Measurements from ENCODE around the gene NFYC.

Gene NFYC

DNA sequence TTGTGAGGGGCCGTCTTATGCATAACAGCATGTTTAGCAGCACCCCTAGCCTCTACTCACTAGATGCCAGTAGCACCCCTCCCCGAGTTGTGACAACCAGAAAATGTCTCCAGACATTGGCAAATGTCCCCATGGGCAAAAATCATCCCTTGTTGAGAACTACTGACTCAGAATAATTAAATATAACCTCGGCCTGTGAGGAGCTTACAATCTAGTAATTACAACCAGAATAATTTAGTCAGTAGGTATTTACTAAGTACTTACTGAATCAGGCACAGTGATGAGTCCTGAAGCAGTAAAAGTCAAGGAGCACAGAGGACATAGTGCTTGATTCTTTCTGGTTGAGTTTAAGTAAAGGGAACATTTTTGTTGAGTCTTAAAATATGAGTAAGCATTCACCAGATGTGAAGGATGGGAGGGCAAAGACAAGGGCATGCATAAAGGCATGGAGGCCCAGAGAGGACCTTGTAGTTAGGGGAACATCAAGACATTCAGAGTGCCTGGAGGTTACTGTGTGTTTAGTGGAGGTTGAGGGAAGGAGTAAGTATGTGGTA lies 48.0 kb downstream of the NFYC start:
- no peak for DNase-seq (ENCODE audit: low read depth)

DNA sequence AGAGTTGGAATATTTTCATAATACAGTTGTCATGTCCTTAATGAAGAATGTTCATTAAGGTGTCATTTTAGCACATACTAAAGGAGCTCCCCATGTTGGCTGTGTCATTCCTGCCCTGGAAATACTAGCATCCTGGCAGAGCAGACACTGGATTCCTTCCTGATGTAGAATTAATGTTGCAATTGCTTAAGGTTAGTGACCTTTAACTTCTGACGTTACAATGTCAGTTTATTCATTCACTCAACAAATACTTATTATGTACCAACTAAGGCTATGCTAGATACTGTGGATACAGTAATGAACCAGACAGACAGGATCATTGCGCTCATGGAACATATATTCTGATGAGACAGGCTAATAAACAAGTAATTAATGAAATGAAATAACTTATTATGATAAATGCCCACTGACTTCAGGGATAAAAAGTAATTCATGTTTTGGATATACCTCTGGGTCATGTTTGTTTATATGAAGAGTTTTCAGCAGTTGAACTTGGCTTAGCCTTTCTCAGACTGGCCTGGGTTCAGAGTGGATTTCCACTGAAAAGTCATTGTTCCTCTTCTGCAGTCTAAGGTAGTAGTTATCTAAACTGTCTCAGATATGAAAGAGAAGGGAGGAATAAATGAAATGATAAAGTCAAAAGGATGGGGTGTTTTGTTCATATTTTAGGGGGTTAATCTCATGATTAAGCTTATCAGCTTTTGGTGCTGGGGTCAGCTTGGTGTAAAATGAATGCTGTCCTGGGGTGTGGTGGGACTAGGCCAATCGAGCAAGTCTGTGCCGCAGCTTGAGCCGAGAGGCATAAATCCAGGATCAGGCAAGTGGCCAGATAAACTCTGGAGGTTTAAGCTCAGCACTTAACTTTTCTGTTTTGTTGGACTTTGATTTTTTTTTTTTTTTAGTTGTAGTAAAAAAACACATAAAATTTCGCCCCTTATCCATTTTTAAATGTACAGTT lies 48.8 kb downstream of the NFYC start:
- DNase-seq (ENCODE audit: low read depth): no peak

DNA sequence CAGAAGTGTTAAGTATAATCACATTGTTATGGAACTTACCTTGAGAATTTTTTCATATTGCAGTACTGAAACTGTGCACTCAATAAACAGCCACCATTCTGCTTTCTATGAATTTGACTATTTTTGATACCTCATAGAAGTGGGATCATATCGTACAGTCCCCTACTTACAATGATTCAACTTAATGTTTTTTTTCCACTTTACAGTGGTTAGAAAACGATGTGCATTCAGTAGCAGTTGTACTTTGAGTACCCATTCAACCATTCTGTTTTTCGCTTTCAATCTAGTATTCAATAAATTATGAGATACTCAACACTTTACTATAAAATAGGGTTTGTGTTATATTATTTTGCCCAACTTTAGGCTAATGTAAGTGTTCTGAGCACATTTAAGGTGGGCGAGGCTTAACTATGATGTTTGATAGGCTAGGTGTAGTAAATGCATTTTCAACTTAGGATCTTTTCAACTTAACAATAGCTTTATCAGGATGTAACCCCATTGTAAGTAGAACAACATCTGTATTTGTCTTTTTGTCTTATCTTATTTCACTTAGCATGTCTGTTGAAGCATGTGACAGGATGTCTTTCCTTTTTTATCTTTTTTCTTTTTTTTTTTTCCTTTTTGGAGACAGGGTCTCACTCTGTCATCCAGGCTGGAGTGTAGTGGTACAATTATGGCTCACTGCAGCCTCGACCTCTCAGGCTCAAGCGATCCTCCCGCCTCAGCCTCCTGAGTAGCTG lies 49.7 kb downstream of the NFYC start:
- DNase-seq (ENCODE audit: low read depth): no peak

DNA sequence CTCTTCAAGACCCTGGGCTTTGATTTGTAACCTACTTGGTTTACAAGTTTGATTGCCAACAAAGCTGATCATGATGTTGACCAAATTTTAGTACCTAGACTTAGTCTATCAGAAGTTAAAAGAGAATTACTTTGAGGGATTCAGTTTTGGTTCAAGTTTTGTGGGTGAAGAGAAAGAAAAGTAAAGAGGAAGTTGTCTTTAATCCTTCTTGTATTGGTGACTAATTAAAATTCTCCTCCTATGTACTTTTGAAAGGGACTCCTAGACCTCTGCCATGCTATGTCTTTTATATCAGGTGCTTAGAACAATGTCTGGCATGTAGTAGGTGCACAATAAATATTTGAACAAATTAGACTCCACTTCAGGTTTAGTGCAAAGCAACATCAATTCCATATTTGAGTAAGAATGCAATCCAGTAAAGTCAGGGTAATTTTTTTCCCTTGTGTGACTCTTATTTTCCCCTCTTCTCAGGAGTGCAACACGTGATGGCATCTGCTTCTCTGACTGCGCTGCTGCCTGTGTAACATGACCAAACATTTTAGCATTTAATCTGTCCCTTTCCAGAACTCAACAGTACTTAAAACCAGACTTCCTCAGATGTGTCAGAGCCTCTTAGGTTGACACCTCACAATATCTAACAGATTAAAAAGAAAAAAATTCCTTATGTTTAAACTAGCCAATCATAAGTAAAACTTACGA lies 51.0 kb downstream of the NFYC start:
- no peak for DNase-seq (ENCODE audit: low read depth)

DNA sequence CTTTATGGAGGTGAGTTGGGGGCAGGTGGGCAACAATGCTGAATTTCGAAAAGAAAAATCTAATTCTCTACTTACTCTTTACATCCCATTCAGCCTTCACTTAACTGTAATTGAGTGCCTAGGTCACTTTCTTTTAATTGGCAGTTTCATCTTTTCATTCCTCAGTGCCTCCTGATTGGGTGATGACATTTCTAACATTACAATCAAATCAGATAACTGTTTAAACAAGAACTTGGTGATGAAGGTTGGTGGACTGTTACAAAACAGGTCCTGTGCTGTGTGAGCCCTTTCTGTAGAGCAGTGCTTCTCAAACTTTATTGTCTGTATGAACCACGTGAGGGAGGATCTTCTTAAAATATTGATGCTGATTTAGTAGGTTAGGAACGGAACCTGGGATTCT lies 51.9 kb downstream of the NFYC start:
- DNase-seq (ENCODE audit: low read depth): no peak

DNA sequence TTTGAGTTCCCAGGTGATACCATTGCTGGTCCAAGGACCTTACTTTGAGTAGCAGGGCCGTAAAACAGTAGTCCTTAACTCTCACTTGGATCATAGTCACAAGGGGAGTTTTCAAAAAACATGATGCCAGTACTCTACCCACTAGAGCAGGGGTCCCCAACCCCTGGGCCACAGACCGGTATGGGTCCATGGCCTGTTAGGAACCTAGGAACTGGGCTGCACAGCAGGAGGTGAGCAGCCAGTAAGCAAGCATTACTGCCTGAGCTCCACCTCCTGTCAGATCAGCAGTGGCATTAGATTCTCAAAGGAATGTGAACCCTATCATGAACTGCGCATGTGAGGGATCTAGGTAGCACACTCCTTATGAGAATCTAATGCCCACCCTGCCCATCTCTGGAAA lies 52.4 kb downstream of the NFYC start:
- DNase-seq (ENCODE audit: low read depth): no peak

DNA sequence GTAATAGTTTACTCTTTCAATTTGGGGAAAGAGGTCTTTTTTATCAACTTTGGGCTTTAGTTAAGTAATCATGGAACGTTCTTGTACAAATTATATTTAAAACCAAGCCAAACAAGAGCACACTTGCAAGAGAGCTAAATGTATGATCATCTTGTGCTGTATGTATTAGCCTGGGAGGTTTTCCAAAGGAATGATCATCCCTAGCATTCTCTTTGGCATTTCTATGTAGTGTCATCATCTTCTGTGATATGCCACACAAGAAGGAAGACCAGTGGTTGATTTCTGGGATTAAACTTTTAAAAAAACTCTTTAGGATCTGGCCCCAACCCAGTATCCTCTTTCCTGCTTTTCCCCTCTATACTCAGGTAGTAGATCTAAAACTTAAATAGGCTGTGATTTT lies 53.7 kb downstream of the NFYC start:
- no peak for DNase-seq (ENCODE audit: low read depth)

DNA sequence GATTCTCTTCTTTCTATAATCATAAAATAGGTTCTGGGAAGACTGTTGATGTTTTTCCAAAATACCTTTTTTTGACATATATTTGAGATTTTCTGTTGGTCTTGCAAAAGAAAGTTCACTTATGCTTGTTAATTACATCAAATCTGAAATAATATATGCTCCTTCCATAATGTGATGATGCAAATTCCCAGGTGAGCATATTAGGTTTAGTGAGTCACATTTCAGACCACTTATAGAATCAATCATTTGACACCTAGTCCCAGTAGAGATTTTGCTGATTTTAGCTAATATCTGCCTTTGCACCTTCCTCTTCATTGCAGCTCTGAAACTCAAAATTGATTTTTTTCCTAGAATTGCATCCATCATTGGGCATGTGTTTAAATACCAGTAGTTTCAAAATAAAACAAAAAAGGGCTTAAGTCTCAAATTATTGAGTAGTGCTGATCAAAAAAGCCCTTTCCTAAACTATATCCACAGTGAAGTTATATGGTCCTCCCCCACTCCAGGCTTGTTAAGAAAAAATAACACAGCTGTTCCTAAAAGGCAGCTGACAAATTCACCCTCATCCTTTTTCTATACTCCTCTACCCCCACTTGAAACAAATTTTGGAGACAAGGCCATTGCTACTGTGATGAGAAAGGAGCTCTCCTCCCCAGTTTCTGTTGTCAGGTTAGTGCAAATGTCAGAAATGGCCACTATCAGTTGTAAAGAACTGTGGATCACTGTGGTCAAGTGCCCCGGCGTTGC lies 55.0 kb downstream of the NFYC start:
- DNase-seq (ENCODE audit: low read depth): no peak

DNA sequence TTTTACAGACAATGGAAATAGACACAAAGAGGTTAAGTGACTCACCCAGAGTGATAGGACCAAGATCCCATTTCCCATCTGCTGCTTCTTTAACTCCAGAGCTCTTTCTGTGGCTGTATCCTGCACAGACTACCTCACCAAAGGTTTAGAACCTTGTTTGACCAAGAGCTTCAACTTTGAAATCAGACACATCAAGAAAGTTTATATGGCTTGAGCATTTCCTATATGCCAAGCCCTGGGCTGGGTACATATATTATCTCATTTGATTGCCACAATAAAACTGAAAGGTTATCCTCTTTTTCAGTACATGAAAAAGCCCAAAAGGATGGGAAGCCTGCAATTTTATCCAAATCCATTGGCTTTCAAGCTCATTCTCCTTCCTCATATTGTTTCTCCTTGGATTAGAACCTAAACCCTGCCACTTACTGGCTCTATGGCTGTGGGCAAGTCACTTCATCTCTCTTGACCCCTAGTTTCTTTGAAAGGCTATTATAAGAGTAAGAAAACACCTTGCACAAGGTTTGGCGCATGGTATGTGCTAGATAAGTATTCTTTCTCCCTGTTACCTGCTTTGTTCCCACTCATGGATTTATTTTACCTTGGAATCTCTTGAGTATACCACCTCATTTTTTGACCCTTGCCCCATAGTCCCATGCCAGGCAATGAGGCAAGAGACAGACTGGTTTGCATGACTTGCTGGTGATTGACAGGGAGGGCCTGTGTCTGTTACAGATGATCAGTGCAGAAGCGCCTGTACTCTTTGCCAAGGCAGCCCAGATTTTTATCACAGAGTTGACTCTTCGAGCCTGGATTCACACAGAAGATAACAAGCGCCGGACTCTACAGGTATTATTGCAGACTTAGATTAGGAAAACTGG lies 57.6 kb downstream of the NFYC start:
- DNase-seq (ENCODE audit: low read depth): no peak

DNA sequence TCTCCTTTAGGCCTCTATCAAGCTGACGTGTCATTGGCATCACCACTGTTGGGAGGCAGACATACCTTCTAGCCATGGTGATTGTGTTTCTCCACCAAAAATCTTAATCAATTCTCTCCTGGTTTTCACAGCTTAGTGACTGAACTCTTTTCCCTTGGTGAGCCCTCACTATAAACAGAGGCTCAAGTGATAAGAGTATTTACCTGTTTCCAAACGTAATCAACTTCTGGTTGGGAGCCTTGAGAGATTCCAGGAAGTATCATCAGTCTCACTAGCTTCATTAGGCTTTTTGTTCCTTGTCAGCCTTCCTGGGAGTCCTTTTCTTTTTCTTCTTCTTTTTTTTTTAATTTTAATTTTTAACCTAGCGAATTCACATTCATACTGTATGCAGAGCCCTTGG lies 58.3 kb downstream of the NFYC start:
- no peak for DNase-seq (ENCODE audit: low read depth)

DNA sequence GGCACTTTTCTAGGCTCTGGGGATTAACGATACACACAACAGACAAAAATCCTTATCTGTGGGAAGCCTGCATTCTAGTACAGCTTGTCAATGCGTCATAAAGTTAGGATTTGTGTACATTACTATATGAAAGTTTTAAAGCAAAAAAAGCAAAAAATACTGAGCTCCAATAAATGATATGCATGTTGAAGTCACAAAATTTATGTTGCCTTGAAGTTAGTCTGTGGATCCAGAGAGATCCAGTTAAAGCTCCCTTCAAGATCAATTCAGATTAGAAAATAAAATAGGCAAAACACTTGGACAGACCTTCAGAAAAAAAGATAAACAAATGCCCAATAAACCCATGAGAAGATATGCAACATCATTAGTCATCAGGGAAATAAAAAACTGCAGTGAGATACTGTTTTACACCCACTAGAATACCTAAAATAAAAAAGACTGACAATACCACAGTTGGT lies 59.0 kb downstream of the NFYC start:
- DNase-seq (ENCODE audit: low read depth): no peak

DNA sequence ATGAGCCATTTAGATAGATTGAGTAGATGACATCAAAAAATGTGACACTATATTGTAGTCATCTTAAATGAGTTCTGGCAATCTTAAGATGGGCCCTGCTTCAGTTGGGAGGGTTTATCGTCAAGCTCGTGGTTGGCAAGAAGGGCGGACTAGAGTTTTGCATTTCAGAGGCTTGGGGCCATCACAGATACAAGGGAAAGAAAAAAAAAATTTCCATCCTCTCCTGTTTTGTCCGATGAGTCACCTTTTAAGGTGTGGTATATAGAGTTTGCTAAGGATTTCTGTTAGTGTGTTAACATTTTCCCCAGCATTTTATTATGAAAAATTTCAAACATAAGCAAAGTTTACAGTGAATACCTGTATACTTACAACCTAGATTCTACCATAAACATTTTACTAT lies 60.3 kb downstream of the NFYC start:
- no peak for DNase-seq (ENCODE audit: low read depth)

DNA sequence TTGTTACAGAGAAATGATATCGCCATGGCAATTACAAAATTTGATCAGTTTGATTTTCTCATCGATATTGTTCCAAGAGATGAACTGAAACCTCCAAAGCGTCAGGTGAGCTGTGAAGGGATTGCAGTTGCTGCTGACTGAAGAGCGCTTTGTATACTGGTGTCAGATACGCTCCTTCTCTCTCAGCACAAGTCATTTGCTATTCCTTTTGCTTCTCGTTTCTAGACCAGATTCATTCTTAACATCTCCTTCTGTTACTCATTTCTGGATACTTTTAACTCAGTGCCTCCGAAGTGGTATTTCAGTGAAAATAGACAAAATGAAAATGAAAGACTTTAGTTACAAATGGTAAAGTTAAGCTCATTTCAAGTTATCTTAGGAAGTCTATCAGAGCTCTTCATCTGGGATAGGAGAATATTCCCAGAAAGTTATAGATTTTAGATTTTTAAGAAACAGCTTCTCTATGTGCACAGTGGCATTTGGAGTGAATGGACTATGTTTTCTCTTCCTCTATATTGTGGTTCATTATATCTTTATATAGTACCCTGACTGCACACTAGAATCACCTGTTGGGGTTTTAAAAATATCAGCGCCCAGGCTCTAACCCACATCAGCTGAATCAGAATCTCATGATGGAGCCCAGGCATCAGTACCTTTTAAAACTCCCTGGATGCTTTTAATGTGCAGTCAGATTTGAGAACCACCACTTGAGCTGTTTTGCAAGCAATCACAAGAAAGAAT lies 61.8 kb downstream of the NFYC start:
- no peak for DNase-seq (ENCODE audit: low read depth)

DNA sequence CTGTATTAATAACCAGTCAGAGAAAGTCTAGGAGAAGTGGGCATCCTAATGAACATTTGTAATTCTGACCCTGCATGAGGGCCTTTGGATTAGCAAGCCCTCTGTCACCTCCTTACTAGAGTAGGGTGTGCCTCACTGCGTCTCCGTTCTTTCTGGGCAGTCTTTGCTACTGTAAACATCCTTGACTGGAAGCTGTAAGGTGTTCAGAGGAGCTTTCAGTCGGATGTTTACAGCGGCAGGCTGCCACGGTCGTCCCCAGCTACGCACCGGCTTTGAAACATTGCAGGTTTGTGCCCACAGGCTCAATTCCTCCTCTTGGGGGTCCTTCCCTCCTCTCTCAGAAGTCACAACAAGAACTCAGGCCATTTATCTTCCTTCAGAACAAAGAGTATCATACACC lies 62.7 kb downstream of the NFYC start:
- no peak for DNase-seq (ENCODE audit: low read depth)

DNA sequence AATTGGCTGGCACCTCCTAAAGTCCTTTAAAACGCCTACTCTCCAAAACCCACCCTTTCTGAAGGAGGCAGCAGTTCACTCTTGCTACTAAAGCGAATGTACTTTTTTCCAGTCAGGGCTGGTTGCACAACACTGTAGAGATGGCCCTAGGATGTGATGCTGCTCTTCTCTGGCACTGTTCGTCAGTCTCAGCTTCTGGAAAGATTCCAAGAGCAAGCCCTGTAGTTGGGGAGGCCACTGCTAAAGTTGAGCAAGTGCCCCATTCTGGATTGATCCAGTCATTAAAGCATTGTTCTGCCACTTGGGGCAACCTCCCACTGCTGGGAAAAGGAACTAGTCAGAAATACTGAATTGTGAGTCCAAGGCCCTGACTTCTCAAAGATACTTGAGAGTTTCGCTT lies 63.6 kb downstream of the NFYC start:
- DNase-seq (ENCODE audit: low read depth): no peak

DNA sequence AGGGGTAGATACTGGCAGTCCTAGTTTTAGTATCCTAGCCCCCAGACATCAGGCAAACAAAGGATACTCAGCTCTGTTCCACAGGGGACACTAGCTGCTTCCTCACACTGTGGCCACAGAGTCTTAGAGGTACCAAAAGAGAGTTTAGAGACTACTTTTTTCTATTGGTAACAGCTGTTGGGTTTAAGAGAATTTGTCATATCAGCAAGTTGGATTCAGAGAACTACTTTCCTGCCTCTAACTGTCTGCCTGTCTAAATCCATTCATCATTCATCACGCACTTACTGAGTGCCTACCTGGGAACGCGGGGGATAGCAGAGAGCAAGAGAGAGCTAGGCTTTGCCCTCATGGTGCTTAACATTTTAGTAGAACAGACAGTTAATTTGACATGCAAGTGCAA lies 65.0 kb downstream of the NFYC start:
- DNase-seq (ENCODE audit: low read depth): no peak

DNA sequence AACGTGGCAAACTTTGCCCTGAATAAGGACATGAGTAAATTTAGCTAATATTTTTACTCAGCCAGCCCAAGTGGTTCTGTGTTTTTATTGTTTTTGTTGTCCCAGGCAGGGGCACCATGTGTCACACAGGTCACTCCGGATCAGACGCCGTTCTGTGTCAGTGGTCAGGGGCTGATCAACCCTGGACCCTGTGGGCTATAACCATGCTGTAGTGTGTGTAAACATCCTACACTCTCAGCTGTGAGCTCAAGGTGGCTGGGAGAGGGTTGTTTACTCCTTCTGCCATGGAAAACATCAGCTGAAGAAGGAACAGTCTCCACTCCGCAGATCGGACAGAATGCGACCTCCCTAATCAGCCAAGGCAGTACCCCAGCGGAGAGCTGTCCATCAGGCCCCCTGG lies 65.6 kb downstream of the NFYC start:
- DNase-seq (ENCODE audit: low read depth): no peak

DNA sequence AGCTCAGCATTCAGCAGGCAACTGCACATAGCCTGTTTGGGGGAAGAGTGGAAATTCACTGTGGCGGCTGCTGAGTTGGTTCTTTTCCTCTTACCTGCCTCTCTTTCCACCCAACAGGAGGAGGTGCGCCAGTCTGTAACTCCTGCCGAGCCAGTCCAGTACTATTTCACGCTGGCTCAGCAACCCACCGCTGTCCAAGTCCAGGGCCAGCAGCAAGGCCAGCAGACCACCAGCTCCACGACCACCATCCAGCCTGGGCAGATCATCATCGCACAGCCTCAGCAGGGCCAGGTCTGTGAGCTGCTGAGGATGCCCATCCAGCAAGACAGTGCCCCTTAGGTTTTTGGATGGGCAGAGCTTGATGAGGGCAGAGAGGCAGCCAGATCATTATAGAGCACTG lies 66.5 kb downstream of the NFYC start:
- DNase-seq (ENCODE audit: low read depth): no peak

DNA sequence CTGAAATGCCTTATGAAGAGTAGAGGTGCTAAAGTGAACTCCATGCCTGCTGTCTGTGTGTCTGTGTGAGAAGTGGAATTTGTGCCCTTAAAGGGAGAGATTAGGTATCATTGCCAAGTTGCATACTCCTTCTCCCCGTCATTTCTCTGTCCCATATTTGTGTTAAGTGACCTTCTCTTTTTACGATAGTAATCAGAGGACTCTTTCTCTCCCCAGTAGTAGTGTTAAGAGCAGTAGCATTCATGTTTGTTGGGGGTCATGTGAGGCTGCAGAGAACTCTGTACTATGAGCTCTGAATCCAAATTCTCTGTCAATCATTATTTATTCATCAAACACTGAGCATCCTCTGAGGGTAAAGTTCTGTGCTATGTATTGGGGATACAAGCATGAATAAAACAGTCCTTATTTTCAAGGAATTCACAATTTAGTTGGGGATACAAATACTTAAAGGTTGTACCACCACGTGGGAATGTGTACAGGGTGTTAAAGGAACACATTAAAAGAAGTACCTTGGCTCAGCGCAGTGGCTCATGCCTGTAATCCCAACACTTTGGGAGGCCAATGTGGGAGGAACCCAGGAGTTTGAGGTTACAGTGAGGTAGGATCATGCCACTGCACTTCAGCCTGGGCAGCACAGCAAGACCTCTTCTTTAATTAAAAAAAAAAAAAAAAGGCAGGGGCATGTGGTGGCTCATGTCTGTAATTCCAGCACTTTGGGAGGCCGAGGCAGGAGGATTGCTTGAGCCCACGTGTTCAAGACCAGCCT lies 67.3 kb downstream of the NFYC start:
- DNase-seq (ENCODE audit: low read depth): no peak

Measured in non-pigmented ciliary epithelial cell (primary cell).